ENCODE results near the gene RAD23B. TPM values are rescaled to one million over a fixed set of nuclear protein-coding genes. Genes with fewer than 3 reads are reported as not detected.
"Not testable (repeated sequence)": the region's sequence is repeated elsewhere in the genome, so short reads cannot be mapped to it uniquely, and the experiment has no call there.

Gene RAD23B
- total RNA-seq, 1 donor from 2014 or later = 92.4 TPM

- Histone ChIP-seq H3K9ac (ENCODE audit: low read depth in 1 of 3, low read length in 3 of 3) (no peak overlapping the region), H3K4me3 (ENCODE audit: low read length in 3 of 3) (no peak overlapping the region), H3K9me3 (ENCODE audit: control insufficient read depth in 3 of 3, low read length in 3 of 3) (no peaks in the 10 kb centered on the region), H3K36me3 (ENCODE audit: control insufficient read depth in 3 of 3, insufficient read depth in 3 of 3, low read length in 3 of 3) (no peaks in the 10 kb centered on the region), H3K27me3 (ENCODE audit: control insufficient read depth in 3 of 3, insufficient read depth in 3 of 3, low read length in 3 of 3) (no peaks in the 10 kb centered on the region), H3K4me1 (ENCODE audit: control insufficient read depth in 3 of 3, insufficient read depth in 3 of 3, low read length in 3 of 3) (peaks cover 28 to 57% (median 32%) of the 10 kb centered on the region in 3 donors), H3K27ac (ENCODE audit: low read depth, low read length) (no peak overlapping the region)
Observed at GRCh38 chr9:107290619-107291018, 7.5 kb downstream of the RAD23B start.

- Histone ChIP-seq H3K36me3 (ENCODE audit: control insufficient read depth in 3 of 3, insufficient read depth in 3 of 3, low read length in 3 of 3) (no peaks in the 10 kb centered on the region), H3K27ac (ENCODE audit: low read depth, low read length) (peak overlapping the region; percentile 27), H3K9ac (ENCODE audit: low read depth in 1 of 3, low read length in 3 of 3) (no peak overlapping the region), H3K9me3 (ENCODE audit: control insufficient read depth in 3 of 3, low read length in 3 of 3) (no peaks in the 10 kb centered on the region), H3K4me3 (ENCODE audit: low read length in 3 of 3) (peak overlapping the region in 1 of 3 donors; percentile 2), H3K4me1 (ENCODE audit: control insufficient read depth in 3 of 3, insufficient read depth in 3 of 3, low read length in 3 of 3) (peaks cover 21 to 42% (median 25%) of the 10 kb centered on the region in 3 donors), H3K27me3 (ENCODE audit: control insufficient read depth in 3 of 3, insufficient read depth in 3 of 3, low read length in 3 of 3) (no peaks in the 10 kb centered on the region)
Observed at GRCh38 chr9:107292821-107293542, 9.9 kb downstream of the RAD23B start.

- Histone ChIP-seq H3K36me3 (ENCODE audit: control insufficient read depth in 3 of 3, insufficient read depth in 3 of 3, low read length in 3 of 3) (no peaks in the 10 kb centered on the region), H3K27me3 (ENCODE audit: control insufficient read depth in 3 of 3, insufficient read depth in 3 of 3, low read length in 3 of 3) (no peaks in the 10 kb centered on the region), H3K9ac (ENCODE audit: low read depth in 1 of 3, low read length in 3 of 3) (no peak overlapping the region), H3K9me3 (ENCODE audit: control insufficient read depth in 3 of 3, low read length in 3 of 3) (no peaks in the 10 kb centered on the region), H3K27ac (ENCODE audit: low read depth, low read length) (peak overlapping the region; percentile 27), H3K4me3 (ENCODE audit: low read length in 3 of 3) (no peak overlapping the region), H3K4me1 (ENCODE audit: control insufficient read depth in 3 of 3, insufficient read depth in 3 of 3, low read length in 3 of 3) (peaks cover 21 to 40% (median 25%) of the 10 kb centered on the region in 3 donors)
Observed at GRCh38 chr9:107293543-107294085, 10.5 kb downstream of the RAD23B start.

- Histone ChIP-seq H3K27me3 (ENCODE audit: control insufficient read depth in 3 of 3, insufficient read depth in 3 of 3, low read length in 3 of 3) (no peaks in the 10 kb centered on the region), H3K9me3 (ENCODE audit: control insufficient read depth in 3 of 3, low read length in 3 of 3) (no peaks in the 10 kb centered on the region), H3K27ac (ENCODE audit: low read depth, low read length) (no peak overlapping the region), H3K36me3 (ENCODE audit: control insufficient read depth in 3 of 3, insufficient read depth in 3 of 3, low read length in 3 of 3) (no peaks in the 10 kb centered on the region), H3K4me3 (ENCODE audit: low read length in 3 of 3) (no peak overlapping the region), H3K4me1 (ENCODE audit: control insufficient read depth in 3 of 3, insufficient read depth in 3 of 3, low read length in 3 of 3) (peaks cover 20 to 37% (median 28%) of the 10 kb centered on the region in 3 donors), H3K9ac (ENCODE audit: low read depth in 1 of 3, low read length in 3 of 3) (no peak overlapping the region)
Observed at GRCh38 chr9:107294756-107295155, 11.7 kb downstream of the RAD23B start.

- Histone ChIP-seq H3K9me3 (ENCODE audit: control insufficient read depth in 3 of 3, low read length in 3 of 3) (no peaks in the 10 kb centered on the region), H3K36me3 (ENCODE audit: control insufficient read depth in 3 of 3, insufficient read depth in 3 of 3, low read length in 3 of 3) (no peaks in the 10 kb centered on the region), H3K4me1 (ENCODE audit: control insufficient read depth in 3 of 3, insufficient read depth in 3 of 3, low read length in 3 of 3) (peaks cover 15 to 28% (median 25%) of the 10 kb centered on the region in 3 donors), H3K4me3 (ENCODE audit: low read length in 3 of 3) (no peak overlapping the region), H3K9ac (ENCODE audit: low read depth in 1 of 3, low read length in 3 of 3) (no peak overlapping the region), H3K27ac (ENCODE audit: low read depth, low read length) (peak overlapping the region; percentile 2), H3K27me3 (ENCODE audit: control insufficient read depth in 3 of 3, insufficient read depth in 3 of 3, low read length in 3 of 3) (no peaks in the 10 kb centered on the region)
Observed at GRCh38 chr9:107295995-107296394, 12.9 kb downstream of the RAD23B start.

GRCh38 chr9:107296592-107296991 lies 13.5 kb downstream of the RAD23B start:
- H3K27me3 ChIP-seq (ENCODE audit: control insufficient read depth in 3 of 3, insufficient read depth in 3 of 3, low read length in 3 of 3); H3K9ac ChIP-seq (ENCODE audit: low read depth in 1 of 3, low read length in 3 of 3); H3K4me3 ChIP-seq (ENCODE audit: low read length in 3 of 3); H3K36me3 ChIP-seq (ENCODE audit: control insufficient read depth in 3 of 3, insufficient read depth in 3 of 3, low read length in 3 of 3); H3K9me3 ChIP-seq (ENCODE audit: control insufficient read depth in 3 of 3, low read length in 3 of 3): not testable (repeated sequence)
- H3K4me1 ChIP-seq (ENCODE audit: control insufficient read depth in 3 of 3, insufficient read depth in 3 of 3, low read length in 3 of 3) = peaks cover 15 to 27% (median 25%) of the 10 kb centered on the region in 3 donors
- H3K27ac ChIP-seq (ENCODE audit: low read depth, low read length) = peak overlapping the region; percentile 2

GRCh38 chr9:107299437-107299836 lies 16.4 kb downstream of the RAD23B start:
- Histone ChIP-seq H3K4me1 (ENCODE audit: control insufficient read depth in 3 of 3, insufficient read depth in 3 of 3, low read length in 3 of 3) (peaks cover 10 to 11% (median 10%) of the 10 kb centered on the region in 3 donors), H3K9ac (ENCODE audit: low read depth in 1 of 3, low read length in 3 of 3) (no peak overlapping the region), H3K4me3 (ENCODE audit: low read length in 3 of 3) (no peak overlapping the region), H3K27ac (ENCODE audit: low read depth, low read length) (no peak overlapping the region), H3K36me3 (ENCODE audit: control insufficient read depth in 3 of 3, insufficient read depth in 3 of 3, low read length in 3 of 3) (peaks cover 0 to 16% (median 12%) of the 10 kb centered on the region in 3 donors), H3K27me3 (ENCODE audit: control insufficient read depth in 3 of 3, insufficient read depth in 3 of 3, low read length in 3 of 3) (no peaks in the 10 kb centered on the region), H3K9me3 (ENCODE audit: control insufficient read depth in 3 of 3, low read length in 3 of 3) (no peaks in the 10 kb centered on the region)

GRCh38 chr9:107306308-107306707 lies 23.2 kb downstream of the RAD23B start:
- Histone ChIP-seq H3K9me3 (ENCODE audit: control insufficient read depth in 3 of 3, low read length in 3 of 3) (no peaks in the 10 kb centered on the region), H3K27me3 (ENCODE audit: control insufficient read depth in 3 of 3, insufficient read depth in 3 of 3, low read length in 3 of 3) (no peaks in the 10 kb centered on the region), H3K27ac (ENCODE audit: low read depth, low read length) (no peak overlapping the region), H3K9ac (ENCODE audit: low read depth in 1 of 3, low read length in 3 of 3) (no peak overlapping the region), H3K4me3 (ENCODE audit: low read length in 3 of 3) (no peak overlapping the region), H3K36me3 (ENCODE audit: control insufficient read depth in 3 of 3, insufficient read depth in 3 of 3, low read length in 3 of 3) (peaks cover 17 to 58% (median 40%) of the 10 kb centered on the region in 3 donors), H3K4me1 (ENCODE audit: control insufficient read depth in 3 of 3, insufficient read depth in 3 of 3, low read length in 3 of 3) (peaks cover 3% of the 10 kb centered on the region in 3 donors)

GRCh38 chr9:107307331-107307730 lies 24.3 kb downstream of the RAD23B start:
- no peaks in the 10 kb centered on the region for H3K27me3 ChIP-seq (ENCODE audit: control insufficient read depth in 3 of 3, insufficient read depth in 3 of 3, low read length in 3 of 3)
- no peak overlapping the region for H3K27ac ChIP-seq (ENCODE audit: low read depth, low read length)
- H3K4me3 ChIP-seq (ENCODE audit: low read length in 3 of 3) = no peak overlapping the region
- peaks cover 17 to 57% (median 38%) of the 10 kb centered on the region in 3 donors for H3K36me3 ChIP-seq (ENCODE audit: control insufficient read depth in 3 of 3, insufficient read depth in 3 of 3, low read length in 3 of 3)
- H3K9me3 ChIP-seq (ENCODE audit: control insufficient read depth in 3 of 3, low read length in 3 of 3) = no peaks in the 10 kb centered on the region
- H3K9ac ChIP-seq (ENCODE audit: low read depth in 1 of 3, low read length in 3 of 3) = no peak overlapping the region
- H3K4me1 ChIP-seq (ENCODE audit: control insufficient read depth in 3 of 3, insufficient read depth in 3 of 3, low read length in 3 of 3) = peaks cover 3 to 6% (median 3%) of the 10 kb centered on the region in 3 donors

- H3K36me3 ChIP-seq (ENCODE audit: control insufficient read depth in 3 of 3, insufficient read depth in 3 of 3, low read length in 3 of 3) = peaks cover 20 to 62% (median 44%) of the 10 kb centered on the region in 3 donors
Observed at GRCh38 chr9:107308461-107308860, 25.4 kb downstream of the RAD23B start.

More at GRCh38 chr9:107308461-107308860, 25.4 kb downstream of the RAD23B start:
- no peak overlapping the region for H3K4me3 ChIP-seq (ENCODE audit: low read length in 3 of 3)
- H3K9ac ChIP-seq (ENCODE audit: low read depth in 1 of 3, low read length in 3 of 3) = no peak overlapping the region
- peaks cover 6 to 7% (median 7%) of the 10 kb centered on the region in 3 donors for H3K4me1 ChIP-seq (ENCODE audit: control insufficient read depth in 3 of 3, insufficient read depth in 3 of 3, low read length in 3 of 3)
- H3K27me3 ChIP-seq (ENCODE audit: control insufficient read depth in 3 of 3, insufficient read depth in 3 of 3, low read length in 3 of 3) = no peaks in the 10 kb centered on the region
- H3K27ac ChIP-seq (ENCODE audit: low read depth, low read length) = no peak overlapping the region
- H3K9me3 ChIP-seq (ENCODE audit: control insufficient read depth in 3 of 3, low read length in 3 of 3) = no peaks in the 10 kb centered on the region
